MM.1S (cell line): ENCODE results near the gene GPR107.

ENCODE experiments used
- DNase-seq: peaks from one replicate; pipeline ENCODE4 v3.0.0-alpha.2; 2015
- H2AFZ ChIP-seq: fragments of 300-600 bp; sonication (generic); 2 replicates; pipeline ENCODE4 v1.6.0; 2016; ENCODE audit warnings: antibody characterized with exemption, low read length
- H3F3A ChIP-seq: fragments of 300-600 bp; sonication (generic); 2 replicates; pipeline ENCODE4 v1.6.1; 2016; ENCODE audit warnings: mild to moderate bottlenecking, antibody characterized with exemption, low read length, moderate library complexity, mixed read lengths; ENCODE audit not compliant: insufficient read depth
- H3K27ac ChIP-seq: fragments of 300-600 bp; sonication (generic); 2 replicates; pipeline ENCODE4 v1.5.1; 2016; ENCODE audit warnings: mild to moderate bottlenecking, low read length
- H3K27me3 ChIP-seq: fragments of 300-600 bp; sonication (generic); replicated peaks from 2 replicates; pipeline ENCODE4 v1.6.0; 2016; ENCODE audit warnings: low read length; ENCODE audit not compliant: insufficient read depth
- H3K36me3 ChIP-seq: fragments of 300-600 bp; sonication (generic); replicated peaks from 2 replicates; pipeline ENCODE4 v1.6.1; 2016; ENCODE audit warnings: mild to moderate bottlenecking, low read length, mixed read lengths; ENCODE audit not compliant: insufficient read depth
- H3K4me1 ChIP-seq: fragments of 300-600 bp; sonication (generic); 2 replicates; pipeline ENCODE4 v1.6.1; 2016; ENCODE audit warnings: low read length, mixed read lengths
- H3K4me2 ChIP-seq: fragments of 300-600 bp; sonication (generic); 2 replicates; pipeline ENCODE4 v1.6.0; 2016; ENCODE audit warnings: low read depth, low read length
- H3K4me3 ChIP-seq: fragments of 300-600 bp; sonication (generic); 2 replicates; pipeline ENCODE4 v1.5.1; 2016; ENCODE audit warnings: low read length, mixed read lengths
- H3K79me2 ChIP-seq: fragments of 300-600 bp; sonication (generic); 2 replicates; pipeline ENCODE4 v1.6.1; 2016; ENCODE audit warnings: mixed run types, low read length, mixed read lengths
- H3K9ac ChIP-seq: fragments of 300-600 bp; sonication (generic); 2 replicates; pipeline ENCODE4 v1.6.1; 2016; ENCODE audit warnings: low read length, mixed read lengths
- H3K9me2 ChIP-seq: fragments of 300-600 bp; sonication (generic); replicated peaks from 2 replicates; pipeline ENCODE4 v1.6.1; 2016; ENCODE audit warnings: mild to moderate bottlenecking, low read length, mixed read lengths; ENCODE audit not compliant: insufficient read depth
- H3K9me3 ChIP-seq: fragments of 300-600 bp; sonication (generic); replicated peaks from 2 replicates; pipeline ENCODE4 v1.6.1; 2016; ENCODE audit warnings: mild to moderate bottlenecking, low read length, mixed read lengths; ENCODE audit not compliant: insufficient read depth
- H4K20me1 ChIP-seq: fragments of 300-600 bp; sonication (generic); 2 replicates; pipeline ENCODE4 v1.6.1; 2016; ENCODE audit warnings: mild to moderate bottlenecking, low read length, moderate library complexity, mixed read lengths; ENCODE audit not compliant: insufficient read depth
- EZH2 ChIP-seq: fragments of 300-600 bp; sonication (generic); optimal IDR thresholded peaks from 2 replicates; pipeline ENCODE3; 2017; ENCODE audit warnings: low read depth, mild to moderate bottlenecking, antibody characterized with exemption, low read length, mixed read lengths
- EZH2phosphoT487 ChIP-seq: fragments of 300-600 bp; sonication (generic); IDR thresholded peaks from 2 replicates; pipeline ENCODE4 v1.6.1; 2018; ENCODE audit warnings: antibody characterized with exemption, low read length
- TF ChIP-seq, protein P1 (sequence below): fragments of 300-600 bp; sonication (generic); IDR thresholded peaks from 2 replicates; pipeline ENCODE4 v1.5.1; 2016; ENCODE audit warnings: antibody characterized with exemption, low read length, mixed read lengths

Gene GPR107

DNA sequence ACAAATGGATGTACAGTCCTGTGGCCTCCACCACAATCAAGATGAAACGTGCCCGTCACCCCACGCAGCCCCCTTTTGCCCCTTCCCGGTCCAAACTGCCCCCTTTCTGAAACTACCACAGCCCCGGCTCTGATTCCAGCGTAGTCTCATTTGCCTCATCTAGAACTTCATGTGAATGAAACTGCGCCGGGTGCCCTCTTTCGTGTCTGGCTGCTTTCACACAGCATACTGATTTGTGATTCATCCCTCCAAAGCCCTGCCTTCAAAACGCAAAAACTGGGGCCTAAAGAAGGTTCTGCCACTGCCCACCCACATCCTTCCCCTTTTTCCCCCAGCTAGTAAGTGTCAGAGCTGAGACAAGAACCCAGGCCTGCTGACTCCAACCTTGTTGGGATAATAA is 87.0 kb downstream of the GPR107 start:
- Histone ChIP-seq H3K79me2 (no peaks in the 10 kb centered on the region), H3K36me3 (no peaks in the 10 kb centered on the region), H3F3A (no peaks in the 10 kb centered on the region), H3K4me1 (no peaks in the 10 kb centered on the region), H3K9me3 (no peaks in the 10 kb centered on the region), H3K27me3 (peaks cover 43% of the 10 kb centered on the region), H2AFZ (no peak overlapping the region), H3K9ac (no peak overlapping the region), H3K4me2 (no peak overlapping the region), H3K27ac (no peak overlapping the region), H3K4me3 (no peak overlapping the region), H4K20me1 (no peaks in the 10 kb centered on the region), H3K9me2 (no peaks in the 10 kb centered on the region)
- no peak for DNase-seq
- TF ChIP-seq, protein P1, sequence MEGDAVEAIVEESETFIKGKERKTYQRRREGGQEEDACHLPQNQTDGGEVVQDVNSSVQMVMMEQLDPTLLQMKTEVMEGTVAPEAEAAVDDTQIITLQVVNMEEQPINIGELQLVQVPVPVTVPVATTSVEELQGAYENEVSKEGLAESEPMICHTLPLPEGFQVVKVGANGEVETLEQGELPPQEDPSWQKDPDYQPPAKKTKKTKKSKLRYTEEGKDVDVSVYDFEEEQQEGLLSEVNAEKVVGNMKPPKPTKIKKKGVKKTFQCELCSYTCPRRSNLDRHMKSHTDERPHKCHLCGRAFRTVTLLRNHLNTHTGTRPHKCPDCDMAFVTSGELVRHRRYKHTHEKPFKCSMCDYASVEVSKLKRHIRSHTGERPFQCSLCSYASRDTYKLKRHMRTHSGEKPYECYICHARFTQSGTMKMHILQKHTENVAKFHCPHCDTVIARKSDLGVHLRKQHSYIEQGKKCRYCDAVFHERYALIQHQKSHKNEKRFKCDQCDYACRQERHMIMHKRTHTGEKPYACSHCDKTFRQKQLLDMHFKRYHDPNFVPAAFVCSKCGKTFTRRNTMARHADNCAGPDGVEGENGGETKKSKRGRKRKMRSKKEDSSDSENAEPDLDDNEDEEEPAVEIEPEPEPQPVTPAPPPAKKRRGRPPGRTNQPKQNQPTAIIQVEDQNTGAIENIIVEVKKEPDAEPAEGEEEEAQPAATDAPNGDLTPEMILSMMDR = no peak
- TF ChIP-seq EZH2 = no peak
- TF ChIP-seq EZH2phosphoT487 = no peak

DNA sequence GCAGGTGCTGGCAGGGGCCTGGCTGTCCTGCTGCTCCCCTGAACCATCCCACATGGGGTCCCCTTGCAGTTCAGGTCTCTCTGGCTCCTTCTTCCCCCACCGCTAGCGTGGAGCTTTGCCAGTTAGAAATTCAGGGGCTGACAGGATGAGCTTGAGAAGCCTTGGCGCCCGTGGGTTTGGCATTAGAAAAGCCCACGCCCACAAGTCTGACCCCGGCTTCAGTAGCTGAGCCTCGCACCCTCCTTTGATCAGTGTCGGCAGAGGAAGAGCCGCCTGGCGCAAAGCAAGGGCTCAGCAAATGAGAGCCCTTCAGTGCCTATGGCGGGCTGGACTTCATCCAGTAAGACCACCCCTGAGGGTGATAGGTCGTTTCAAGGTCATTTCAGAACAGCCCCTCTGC is 88.3 kb downstream of the GPR107 start:
- H2AFZ ChIP-seq = no peak overlapping the region
- H3K79me2 ChIP-seq = no peaks in the 10 kb centered on the region
- no peaks in the 10 kb centered on the region for H3K36me3 ChIP-seq
- no peaks in the 10 kb centered on the region for H3F3A ChIP-seq
- no peaks in the 10 kb centered on the region for H4K20me1 ChIP-seq
- peaks cover 54% of the 10 kb centered on the region for H3K27me3 ChIP-seq
- H3K9me3 ChIP-seq = no peaks in the 10 kb centered on the region
- no peak for DNase-seq
- H3K4me2 ChIP-seq = no peak overlapping the region
- H3K9me2 ChIP-seq = no peaks in the 10 kb centered on the region
- no peaks in the 10 kb centered on the region for H3K4me1 ChIP-seq
- H3K27ac ChIP-seq = no peak overlapping the region
- no peak for TF ChIP-seq EZH2
- TF ChIP-seq, protein P1 = no peak
- no peak for TF ChIP-seq EZH2phosphoT487
- no peak overlapping the region for H3K9ac ChIP-seq
- H3K4me3 ChIP-seq = no peak overlapping the region

DNA sequence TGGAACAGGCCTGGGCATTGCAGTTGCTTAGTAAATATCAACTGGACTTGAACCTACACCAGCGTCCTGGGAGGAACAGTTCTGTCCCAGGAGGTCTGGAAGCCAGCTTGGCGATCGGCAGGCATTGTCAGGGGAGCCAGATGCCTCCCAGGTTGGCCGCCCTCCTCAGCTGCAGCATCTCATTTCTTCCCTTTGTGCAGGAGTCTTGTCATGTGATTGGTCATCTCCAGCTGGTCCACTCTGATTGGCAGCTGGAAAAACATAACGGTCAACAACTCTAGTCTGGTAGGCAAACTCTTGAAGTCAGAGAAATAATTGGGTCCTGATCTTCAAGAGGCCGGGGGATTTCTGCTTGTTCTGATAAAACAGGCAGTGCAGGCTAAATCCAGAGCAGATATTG is 88.9 kb downstream of the GPR107 start:
- H3K36me3 ChIP-seq = no peaks in the 10 kb centered on the region
- no peaks in the 10 kb centered on the region for H3K9me3 ChIP-seq
- peaks cover 58% of the 10 kb centered on the region for H3K27me3 ChIP-seq
- H3K27ac ChIP-seq = no peak overlapping the region
- DNase-seq = no peak
- no peak overlapping the region for H3K9ac ChIP-seq
- H4K20me1 ChIP-seq = no peaks in the 10 kb centered on the region
- H3K79me2 ChIP-seq = no peaks in the 10 kb centered on the region
- no peaks in the 10 kb centered on the region for H3K9me2 ChIP-seq
- H3F3A ChIP-seq = no peaks in the 10 kb centered on the region
- TF ChIP-seq EZH2 (no peak), EZH2phosphoT487 (no peak)
- TF ChIP-seq, protein P1 = no peak
- no peak overlapping the region for H3K4me2 ChIP-seq
- H3K4me3 ChIP-seq = no peak overlapping the region
- no peak overlapping the region for H2AFZ ChIP-seq
- no peaks in the 10 kb centered on the region for H3K4me1 ChIP-seq
